ENCODE measurements around the gene SARDH.

Gene SARDH

DNA sequence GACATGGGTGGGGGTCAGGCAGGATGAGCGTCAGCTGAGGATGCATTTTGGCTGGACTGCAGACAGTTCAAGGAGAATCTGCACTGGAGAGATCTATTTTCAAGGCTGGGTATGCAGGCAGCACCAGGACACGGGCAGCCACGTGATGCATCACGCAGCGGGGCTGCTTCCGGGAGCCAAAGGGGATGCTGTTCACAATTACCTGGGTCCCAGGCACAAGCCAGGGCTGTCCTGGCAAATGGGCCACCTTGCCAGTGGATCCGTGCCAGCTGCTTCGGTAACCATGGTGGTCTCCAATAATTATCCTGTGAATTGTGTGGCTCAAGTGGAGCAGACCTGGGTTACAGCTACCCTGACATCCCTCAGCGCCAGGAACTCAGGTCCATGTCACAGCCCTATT is 84.5 kb downstream of the SARDH start:
- DNase-seq (ENCODE audit: low read depth in 1 of 2, low spot score in 1 of 2) = no peak

DNA sequence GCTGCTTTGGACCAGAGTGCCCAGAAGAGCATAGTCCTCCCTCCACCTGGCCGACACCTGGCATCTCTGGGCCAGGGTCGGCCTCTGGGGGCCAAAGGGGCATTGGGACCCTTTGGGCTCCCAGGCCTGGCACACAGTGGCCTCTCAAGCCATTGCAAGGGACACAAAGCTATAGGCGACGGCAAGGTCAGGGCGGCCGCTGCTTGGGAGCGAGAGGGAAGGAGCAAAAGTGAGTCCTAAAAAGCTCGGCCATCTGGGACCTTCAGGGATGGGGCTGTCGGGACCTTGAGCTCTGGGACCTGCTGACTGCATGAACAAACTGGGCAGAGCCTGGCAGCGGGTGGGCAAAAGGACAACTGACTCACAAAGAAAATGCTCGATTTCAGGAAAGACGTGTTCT is 88.1 kb downstream of the SARDH start:
- DNase-seq (ENCODE audit: low read depth in 1 of 2, low spot score in 1 of 2) = no peak

DNA sequence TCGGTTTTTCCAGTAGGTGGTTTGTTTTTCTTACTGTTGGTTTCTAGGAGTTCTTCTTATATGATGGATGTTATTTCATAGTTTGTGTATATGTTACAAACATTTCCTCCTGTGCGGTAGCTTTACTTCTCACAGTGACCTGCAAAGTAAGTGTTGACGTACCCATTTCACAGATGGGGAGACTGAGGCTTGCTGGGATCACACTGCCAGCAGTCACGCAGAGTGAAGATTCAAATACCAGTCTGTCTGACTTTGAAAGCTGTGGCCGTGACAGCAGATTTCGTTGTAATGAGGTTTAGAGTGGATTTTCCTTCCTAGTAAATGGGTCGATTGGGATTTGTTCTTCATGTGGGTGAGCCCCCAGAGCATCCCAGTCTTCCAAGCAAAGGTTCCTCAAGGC is 89.0 kb downstream of the SARDH start:
- no peak for DNase-seq (ENCODE audit: low read depth in 1 of 2, low spot score in 1 of 2)

DNA sequence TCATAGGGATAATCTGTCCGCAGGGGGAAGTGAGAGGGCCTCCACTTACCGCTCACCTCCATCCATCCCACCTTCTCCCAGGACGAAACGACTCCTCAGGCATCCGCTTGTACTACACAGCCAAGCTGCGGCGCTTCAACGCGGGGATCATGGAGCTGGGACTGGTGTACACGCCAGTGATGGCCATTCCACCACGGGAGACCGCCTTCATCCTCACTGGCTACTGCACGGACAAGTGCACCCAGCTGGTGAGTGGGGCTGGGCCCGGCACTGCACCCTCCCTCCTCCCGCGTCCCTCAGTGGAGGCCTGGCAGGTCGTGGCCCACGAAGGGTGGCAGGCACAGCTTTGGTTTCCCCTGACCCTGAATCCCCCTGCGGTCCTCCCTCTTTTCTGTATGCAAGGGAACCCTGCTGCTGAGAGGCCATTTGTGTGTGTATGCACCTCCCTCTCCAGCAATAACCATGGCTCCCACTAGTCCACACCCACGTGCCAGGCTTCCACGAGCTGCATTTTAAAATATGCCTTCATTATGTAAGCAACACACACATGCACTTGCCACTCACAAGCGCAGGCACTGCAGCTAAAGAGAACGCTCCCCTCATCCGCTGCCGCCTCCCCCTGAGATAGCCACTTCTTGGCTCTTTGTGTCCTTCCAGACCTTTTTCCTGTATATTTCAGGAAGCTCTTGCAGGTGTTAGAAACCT is 90.2 kb downstream of the SARDH start:
- DNase-seq (ENCODE audit: low read depth in 1 of 2, low spot score in 1 of 2) = no peak

DNA sequence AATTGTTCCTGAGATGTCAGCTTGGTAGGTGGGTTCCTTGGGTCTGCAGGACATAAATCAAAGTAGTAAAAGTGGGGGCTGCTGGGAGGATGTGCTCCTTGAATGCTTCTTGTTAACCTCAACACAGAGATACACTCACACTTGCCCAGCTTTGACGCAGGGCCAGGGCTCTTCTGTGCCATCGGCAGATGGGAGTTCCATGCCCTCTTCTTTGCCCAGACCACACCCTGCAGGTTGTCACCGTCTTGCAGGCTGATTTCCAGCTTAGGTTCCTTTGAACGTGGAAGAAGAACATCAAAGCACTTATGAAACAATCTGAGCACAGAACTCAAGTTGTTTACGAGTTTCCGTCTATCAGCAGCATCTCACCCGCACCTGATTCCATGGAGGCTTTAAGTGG is 91.0 kb downstream of the SARDH start:
- no peak for DNase-seq (ENCODE audit: low read depth in 1 of 2, low spot score in 1 of 2)

DNA sequence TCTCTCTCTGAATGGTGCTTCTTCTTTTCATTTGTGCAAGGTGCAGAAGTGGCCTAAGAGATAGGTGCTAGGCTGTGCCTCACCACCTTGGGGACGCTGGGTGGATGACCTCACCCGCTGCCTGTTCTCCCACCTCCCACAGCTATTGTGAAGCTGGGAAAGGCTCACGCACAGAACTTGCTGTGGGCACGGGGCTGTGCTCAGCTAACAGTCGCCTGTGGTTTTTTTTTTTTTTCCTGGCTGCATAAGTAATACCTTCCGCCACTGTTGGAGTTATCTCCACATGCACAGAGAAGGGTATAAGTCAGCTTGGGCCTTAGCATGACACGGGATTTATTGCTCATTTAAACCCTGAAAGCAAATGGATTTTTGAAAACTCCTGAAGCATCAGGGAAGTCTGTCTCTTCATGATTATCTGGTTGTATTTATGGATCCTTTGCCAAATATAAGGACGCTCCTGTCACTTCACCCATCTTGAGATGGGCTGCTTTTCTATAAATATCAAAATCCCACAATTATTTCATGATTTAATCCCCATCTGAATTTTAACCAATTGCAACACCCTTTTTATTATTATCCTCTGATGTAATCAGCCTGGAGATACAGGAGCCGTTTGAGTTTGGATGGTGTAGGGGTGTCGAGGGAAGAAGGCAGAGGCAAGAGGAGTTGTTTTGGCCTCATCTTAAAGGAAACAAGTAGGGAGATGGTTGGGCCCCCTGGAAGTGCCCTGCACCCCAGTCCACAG is 93.0 kb downstream of the SARDH start:
- DNase-seq (ENCODE audit: low read depth in 1 of 2, low spot score in 1 of 2) = no peak

DNA sequence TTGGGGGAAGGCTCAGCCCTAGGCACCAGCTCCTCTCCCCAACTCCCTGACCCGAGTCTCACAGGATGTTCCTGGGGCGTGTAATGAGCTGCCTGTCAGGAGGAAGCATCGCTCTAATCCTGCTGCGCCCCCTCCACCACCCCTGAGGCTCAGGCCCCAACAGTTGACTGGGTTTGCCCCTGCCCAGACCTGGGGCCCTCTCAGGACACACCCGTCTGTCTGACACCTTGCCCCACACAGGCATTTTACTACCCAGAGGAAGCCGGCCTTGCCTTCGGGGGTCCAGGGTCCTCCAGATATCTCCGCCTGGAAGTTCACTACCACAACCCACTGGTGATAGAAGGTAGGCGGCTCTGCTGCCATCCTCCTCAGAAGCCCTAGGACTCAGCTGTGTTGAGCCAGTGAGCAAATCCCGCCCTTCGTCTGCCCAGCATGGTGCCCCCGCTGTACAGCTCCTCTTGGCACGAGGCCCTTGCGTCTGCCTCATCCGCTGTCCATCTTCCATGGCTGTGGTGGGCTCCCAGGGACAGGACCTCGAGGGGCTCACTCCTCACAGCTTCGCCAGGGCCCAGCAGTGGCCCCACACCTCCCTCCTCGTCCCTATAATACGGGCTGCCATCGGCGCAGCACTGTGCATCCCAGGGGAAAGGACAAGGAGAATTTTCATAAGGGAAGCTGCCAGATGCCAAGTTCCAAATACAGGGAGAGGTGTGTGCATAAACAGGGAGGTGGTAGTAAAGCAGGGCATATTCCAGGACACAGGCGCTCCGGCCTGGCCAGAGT is 94.0 kb downstream of the SARDH start:
- DNase-seq (ENCODE audit: low read depth in 1 of 2, low spot score in 1 of 2) = no peak

DNA sequence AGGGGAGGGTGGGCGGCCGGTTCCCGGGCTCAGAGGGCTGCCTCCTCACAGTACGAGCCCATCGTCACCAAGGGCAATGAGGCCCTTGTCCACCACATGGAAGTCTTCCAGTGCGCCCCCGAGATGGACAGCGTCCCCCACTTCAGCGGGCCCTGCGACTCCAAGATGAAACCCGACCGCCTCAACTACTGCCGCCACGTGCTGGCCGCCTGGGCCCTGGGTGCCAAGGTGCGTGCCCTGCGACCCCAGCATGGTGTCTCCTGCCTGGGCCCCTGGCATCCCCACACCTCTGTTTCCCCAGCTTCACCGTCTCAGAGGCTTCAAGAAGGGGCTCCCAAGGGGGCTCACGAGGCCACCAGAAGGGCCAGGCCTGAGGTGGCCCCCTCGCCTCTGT is 94.8 kb downstream of the SARDH start:
- no peak for DNase-seq (ENCODE audit: low read depth in 1 of 2, low spot score in 1 of 2)

DNA sequence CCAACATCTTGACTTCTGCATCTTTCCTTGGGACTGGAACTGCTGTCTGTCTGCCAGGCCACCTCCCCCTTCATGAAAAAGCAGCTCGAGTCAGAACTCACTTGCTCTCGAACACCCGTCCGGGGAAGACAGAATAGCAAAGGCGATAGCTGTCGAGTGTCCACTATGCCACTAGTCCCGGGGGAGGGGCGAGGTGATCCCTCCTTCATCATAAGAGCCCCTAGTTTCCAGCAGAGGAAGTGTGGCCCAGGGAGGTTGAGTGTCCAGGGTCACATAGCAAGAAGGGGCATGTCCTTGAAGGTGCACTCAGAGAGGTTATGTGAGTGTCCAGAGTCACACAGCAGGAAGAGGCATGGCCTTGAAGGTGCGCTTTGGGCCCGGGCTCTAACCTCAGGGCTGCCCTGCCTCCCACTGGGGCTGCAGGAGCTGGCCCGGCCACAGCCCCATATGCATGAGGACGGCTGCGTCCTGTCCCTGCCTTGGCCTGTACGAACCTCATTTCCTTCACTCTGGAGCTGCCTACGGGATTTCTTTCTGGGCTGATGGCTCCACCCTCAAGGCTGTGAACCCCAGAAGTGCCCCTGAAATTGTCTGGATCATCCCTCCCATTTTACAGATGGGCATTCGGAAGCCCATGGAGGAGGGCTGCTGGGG is 95.3 kb downstream of the SARDH start:
- DNase-seq (ENCODE audit: low read depth in 1 of 2, low spot score in 1 of 2) = no peak

DNA sequence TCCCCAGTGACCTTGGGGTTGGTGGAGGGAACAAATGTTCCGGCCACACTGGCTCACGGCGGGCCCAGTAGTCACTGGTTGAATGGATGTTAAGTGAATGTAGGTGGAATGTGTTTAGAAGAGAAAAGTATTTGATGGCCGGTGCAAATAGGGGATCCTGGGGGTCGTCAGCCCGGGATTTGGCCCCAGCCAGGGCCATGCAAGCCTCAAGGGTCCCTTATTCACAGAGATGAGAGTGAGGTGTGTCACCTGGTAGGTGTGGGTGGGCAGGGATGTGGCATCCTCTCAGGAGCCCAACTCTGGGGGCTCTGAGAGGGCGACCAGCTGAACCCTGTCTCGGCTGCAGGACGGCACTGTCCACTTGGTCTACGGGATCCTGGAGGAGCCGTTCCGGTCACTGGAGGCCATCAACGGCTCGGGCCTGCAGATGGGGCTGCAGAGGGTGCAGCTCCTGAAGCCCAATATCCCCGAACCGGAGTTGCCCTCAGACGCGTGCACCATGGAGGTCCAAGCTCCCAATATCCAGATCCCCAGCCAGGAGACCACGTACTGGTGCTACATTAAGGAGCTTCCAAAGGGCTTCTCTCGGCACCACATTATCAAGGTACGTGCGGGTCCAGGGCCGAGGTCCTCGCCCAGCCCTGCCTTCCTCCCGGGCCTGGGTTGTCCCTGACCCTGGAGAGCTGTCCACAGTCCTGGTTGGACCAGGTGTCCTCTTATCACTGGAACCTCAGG is 96.1 kb downstream of the SARDH start:
- no peak for DNase-seq (ENCODE audit: low read depth in 1 of 2, low spot score in 1 of 2)

DNA sequence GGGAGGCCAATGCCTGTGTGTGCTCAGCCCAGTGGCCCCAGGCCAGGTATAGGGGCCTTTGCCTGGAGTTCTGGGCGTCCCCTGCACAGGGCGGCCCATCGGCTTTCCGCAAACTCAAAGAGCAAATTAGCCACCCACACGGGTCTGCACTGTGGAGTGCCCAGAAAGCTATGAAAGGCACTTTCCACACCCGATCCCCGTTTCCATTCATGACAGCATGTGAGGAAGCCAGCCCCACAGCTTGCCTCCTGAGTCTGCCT is 96.8 kb downstream of the SARDH start:
- no peak for DNase-seq (ENCODE audit: low read depth in 1 of 2, low spot score in 1 of 2)

DNA sequence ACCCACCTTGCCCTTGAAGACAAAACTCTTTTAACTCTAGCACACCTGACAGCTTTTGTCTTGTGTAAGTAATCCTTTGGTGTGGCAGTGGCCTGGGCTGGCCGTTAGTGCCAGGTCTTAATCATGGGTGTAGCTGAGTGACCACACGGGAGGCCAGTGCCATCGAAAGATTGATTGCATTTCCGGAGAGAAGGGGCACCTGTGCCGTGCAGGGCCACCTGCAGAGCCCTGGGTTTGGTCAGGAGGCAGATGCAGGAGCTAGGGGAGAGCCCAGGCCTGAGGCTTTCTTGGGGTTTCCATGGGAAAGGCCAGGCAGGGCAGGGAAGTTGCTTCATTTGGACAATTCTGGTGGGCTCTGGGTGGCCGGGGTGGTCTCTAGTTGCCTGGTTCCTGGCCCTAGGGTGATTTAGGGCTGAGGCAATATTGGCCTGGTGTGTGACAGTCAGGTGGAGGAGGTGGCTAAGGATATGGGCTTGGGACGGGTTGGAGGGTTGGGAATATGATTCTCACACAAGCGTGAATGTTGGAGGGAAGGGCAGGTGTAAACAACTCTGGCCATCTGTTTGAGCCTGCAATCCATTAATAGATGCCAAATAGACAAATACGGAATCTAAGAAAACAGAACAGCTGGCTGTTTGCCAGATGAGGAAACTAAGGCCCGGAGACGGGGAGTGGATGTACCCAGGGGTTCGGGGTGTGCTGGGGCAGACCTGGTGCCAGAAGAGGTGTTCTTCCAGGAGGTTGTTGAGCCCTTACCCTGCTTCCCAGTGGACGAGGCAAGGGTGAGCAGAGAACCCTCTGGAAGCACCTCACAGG is 97.4 kb downstream of the SARDH start:
- DNase-seq (ENCODE audit: low read depth in 1 of 2, low spot score in 1 of 2) = no peak

DNA sequence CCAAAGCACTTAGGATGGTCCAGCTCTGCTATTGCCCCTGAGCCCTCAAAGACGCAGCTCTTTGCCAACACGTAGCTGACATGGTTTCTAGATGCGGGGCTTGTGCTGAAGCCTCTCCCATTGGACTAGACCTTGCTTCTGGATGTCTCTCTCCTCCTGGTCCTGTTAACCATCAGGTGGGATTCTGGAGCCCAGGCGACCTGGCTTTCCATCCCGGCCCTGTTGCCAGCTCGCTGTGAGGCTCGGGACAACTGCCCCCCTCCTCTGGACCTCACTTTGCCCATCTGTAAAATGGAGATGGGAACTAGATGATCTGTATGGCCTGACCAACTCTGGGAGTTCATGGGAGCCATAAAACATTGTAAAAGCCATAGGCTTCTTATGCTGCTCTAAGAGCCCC is 98.0 kb downstream of the SARDH start:
- DNase-seq (ENCODE audit: low read depth in 1 of 2, low spot score in 1 of 2) = no peak

DNA sequence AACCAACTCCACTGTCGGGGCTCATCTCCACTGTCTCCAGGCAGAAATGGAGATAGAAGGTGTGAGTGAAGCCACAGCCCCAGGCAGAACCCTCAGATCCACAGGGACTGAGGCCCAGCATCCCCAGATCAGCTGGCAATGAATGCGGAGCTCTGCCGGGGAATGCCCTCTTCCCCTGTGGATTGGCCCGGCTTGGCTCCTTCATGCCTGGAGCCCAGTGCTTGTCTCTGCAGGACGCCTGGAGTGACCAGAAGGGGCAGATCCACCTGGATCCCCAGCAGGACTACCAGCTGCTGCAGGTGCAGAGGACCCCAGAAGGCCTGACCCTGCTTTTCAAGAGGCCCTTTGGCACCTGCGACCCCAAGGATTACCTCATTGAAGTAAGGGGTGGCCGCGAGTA is 98.5 kb downstream of the SARDH start:
- DNase-seq (ENCODE audit: low read depth in 1 of 2, low spot score in 1 of 2) = no peak

DNA sequence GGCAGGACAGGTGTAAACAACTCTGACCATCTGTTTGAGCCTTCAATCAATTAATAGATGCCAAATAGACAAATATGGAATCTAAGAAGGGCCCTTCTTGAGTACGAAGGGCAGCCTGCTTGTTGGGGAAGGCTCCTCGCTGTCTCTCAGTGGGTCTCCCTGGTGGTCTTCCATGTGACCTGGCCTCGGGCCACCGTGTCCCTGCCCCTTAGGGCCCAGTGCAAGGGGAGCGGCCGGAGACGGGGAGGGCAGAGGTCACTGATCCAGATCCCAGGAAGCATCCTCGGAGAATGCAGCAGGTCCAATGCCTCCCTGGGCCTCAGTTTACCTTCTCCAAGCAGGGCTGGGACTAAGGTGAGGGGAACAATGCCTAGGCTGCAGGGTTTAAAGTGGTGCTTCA is 99.4 kb downstream of the SARDH start:
- no peak for DNase-seq (ENCODE audit: low read depth in 1 of 2, low spot score in 1 of 2)

DNA sequence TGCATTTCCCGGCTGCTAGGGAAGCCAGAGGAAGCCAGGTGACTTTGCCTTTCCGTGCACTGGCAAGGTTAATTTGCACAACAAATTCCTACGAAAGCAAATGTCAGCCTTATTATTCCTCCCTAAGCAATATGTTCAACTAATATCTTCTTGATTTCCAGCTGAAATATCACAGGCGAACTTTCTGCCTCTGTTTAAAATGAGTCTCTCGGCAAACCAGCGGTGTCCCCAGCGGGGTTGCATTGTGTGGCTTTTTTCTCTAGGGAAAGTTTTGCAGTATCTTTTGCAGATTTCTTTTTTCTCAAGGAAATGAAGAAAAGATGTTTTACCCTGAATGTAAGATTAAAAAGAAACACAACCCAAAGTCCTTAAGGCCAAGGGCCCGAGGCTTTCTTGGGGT is 100.1 kb downstream of the SARDH start:
- no peak for DNase-seq (ENCODE audit: low read depth in 1 of 2, low spot score in 1 of 2)

DNA sequence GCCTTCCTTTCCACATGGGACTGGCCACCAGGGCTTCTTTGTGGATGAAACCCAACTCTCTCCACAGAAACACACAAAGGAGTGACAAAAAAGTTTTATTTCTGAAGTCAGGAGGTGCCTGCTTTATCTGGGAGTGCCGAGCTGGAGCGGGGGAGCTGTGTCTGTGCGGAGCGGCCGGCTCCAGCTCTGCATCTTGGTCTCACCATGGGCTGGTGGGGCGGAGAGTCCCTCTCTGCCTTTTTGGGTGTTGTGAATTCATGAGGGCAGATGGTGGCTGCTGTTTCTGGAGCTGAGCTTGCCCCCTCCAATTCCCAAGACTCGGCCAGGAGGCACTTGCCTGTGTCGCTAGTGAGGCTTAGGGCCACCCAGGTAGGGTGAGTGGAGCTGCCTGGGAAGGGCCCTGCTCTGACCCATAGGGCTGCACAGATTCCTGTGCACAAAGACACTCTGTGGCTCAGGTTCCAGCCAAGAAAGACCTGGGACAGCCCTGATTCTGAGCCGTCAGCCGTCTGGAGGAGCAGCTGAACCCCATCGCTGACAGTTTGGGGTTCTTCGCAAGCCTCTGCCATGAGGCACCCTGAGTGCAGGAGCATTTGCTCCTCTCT is 100.6 kb downstream of the SARDH start:
- DNase-seq (ENCODE audit: low read depth in 1 of 2, low spot score in 1 of 2) = no peak

DNA sequence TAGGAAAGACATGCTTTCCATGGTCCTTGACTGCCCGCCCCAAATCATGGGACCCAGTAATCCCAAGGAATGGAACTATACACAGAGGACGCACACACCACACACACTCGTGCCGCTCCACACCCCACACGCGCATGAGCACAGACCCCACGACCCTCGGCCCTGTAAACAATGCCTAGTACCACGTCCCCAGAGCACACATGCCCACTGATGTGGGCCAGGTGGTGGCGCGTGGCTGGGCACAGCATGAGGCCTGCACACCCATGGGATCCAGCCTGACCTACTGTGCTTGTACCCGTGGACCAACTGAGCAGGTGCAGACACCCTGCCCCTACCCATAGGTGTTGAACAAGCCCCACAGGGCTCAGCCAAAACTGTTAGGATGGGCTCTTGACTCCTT is 101.2 kb downstream of the SARDH start:
- DNase-seq (ENCODE audit: low read depth in 1 of 2, low spot score in 1 of 2) = no peak

DNA sequence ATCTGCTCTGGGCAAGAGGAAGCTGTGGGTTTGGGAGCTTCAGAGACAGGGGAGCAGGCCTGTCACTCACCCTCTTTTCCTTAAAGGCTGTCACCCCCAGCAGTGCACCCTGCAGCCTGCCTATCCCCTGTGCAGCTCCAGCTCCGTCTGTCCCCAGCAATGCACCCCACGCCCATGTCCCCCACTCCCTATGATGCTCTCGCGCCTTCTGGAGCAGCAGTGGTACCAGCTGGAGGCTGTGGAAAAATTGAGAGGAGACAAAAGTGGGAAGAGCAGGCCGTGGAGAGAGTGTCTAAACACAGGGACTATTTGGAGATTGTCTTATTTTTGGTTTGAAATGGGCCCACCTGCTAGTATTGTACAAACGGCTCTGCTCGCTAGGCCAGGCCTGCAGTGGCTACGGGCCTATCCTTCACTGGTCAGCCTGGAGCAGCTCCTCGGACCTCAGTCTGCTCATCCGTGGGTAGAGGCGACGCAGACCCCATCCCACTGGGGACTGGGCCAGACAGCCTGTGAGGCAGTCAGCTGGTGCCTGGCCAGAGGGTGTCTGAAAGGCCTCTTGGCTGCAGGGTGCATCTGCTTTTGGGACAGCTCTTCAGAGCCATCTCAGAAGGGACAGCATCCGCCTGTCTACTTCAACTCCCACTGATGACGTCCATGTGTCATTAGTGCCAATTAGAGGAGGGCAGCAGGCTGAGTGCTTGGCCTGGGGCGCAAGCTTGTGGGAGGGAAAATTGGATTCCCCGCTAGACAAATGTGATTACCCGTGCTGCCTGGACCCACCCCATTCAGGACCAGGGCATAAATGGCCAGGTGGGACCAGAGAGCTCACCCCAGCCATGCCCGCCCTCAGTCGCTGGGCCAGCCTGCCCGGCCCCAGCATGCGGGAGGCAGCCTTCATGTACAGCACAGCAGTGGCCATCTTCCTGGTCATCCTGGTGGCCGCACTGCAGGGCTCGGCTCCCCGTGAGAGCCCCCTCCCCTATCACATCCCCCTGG is 102.3 kb downstream of the SARDH start, which contains the start of gene DBH:
Gene DBH, plus strand, starts transcription at position 831 of the 999 bp plus-strand sequence. Its CDS starts 9 bp downstream, at position 840.
- DNase-seq (ENCODE audit: low read depth in 1 of 2, low spot score in 1 of 2) = no peak

Measured in stimulated activated CD4-positive, alpha-beta T cell treated with anti-CD3 and anti-CD28 coated beads, Interleukin-15, amount 100 ng/mL, for 1 hour (primary cell).